OCI-LY1 (cell line): ENCODE data around the gene PPIB.

Experiments used
- CTCF ChIP-seq: fragments of 200-600 bp; sonication (generic), shearing (Covaris generic); IDR thresholded peaks from 2 replicates; pipeline ENCODE4 v1.5.1; 2017; ENCODE audit warnings: mild to moderate bottlenecking, antibody characterized with exemption, low read length, moderate library complexity, mixed read lengths
- EZH2 ChIP-seq: fragments of 200-600 bp; sonication (generic), shearing (Covaris generic); IDR thresholded peaks from 2 replicates; pipeline ENCODE4 v1.8.0; 2017; ENCODE audit warnings: borderline replicate concordance, mixed run types, mild to moderate bottlenecking, antibody characterized with exemption, low read length, moderate library complexity, mixed read lengths

GRCh38 chr15:64122936-64123351, 39.9 kb downstream of the PPIB start:
- TF ChIP-seq CTCF (no peak), EZH2 (no peak)
